Keratinocyte (primary cell): Measurements from ENCODE around the gene CBARP. TPM values are rescaled to one million over a fixed set of nuclear protein-coding genes. Genes with fewer than 3 reads are reported as not detected.
A peak's percentile ranks its signal among the peaks of the same experiment; 100 is the strongest.

ENCODE experiments used
- DNase-seq: peaks from one replicate; pipeline ENCODE4 v3.0.0-alpha.2; 2011; ENCODE audit warnings: low read depth, missing footprints, low spot score
- FAIRE-seq: peaks from 2 replicates; lab custom pipeline; 2011; peaks lifted over from hg19 to GRCh38; lab: Jason Lieb, UNC
- H2AFZ ChIP-seq: 2 replicates; pipeline ENCODE4 v1.6.0; 2012; ENCODE audit warnings: low read length, control low read depth, inconsistent platforms; ENCODE audit not compliant: control insufficient read depth
- H3K27ac ChIP-seq: 2 replicates; pipeline ENCODE4 v1.5.1; 2011; ENCODE audit warnings: low read length; ENCODE audit not compliant: control insufficient read depth, insufficient read depth
- H3K27me3 ChIP-seq: 3 replicates; pipeline ENCODE4 v1.6.0; 2011; ENCODE audit warnings: low read length; ENCODE audit not compliant: control insufficient read depth, insufficient read depth; ENCODE audit errors: extremely low read depth
- H3K36me3 ChIP-seq, 2 experiments: 2 replicates in 1 of 2; 3 replicates in 1 of 2; pipeline ENCODE4 v1.5.1; 2011; ENCODE audit warnings: low read length in 2 of 2, mild to moderate bottlenecking in 1 of 2; ENCODE audit not compliant: control insufficient read depth in 2 of 2, insufficient read depth in 2 of 2; ENCODE audit errors: extremely low read depth in 1 of 2
- H3K4me1 ChIP-seq: 3 replicates; pipeline ENCODE4 v1.5.1; 2011; ENCODE audit warnings: low read length; ENCODE audit not compliant: control insufficient read depth, insufficient read depth; ENCODE audit errors: extremely low read depth
- H3K4me2 ChIP-seq: 3 replicates; pipeline ENCODE4 v1.6.0; 2011; ENCODE audit warnings: low read depth, low read length; ENCODE audit not compliant: control insufficient read depth, insufficient read depth; ENCODE audit errors: extremely low read depth
- H3K4me3 ChIP-seq, 3 experiments: fragments of 200-600 bp in 1 of 3; sonication (generic) in 1 of 3; 2 replicates in 2 of 3; 3 replicates in 1 of 3; pipeline ENCODE4 v1.5.1; 2011 to 2016; ENCODE audit warnings: low read length in 3 of 3, mild to moderate bottlenecking in 3 of 3, control low read depth in 2 of 3, inconsistent platforms in 1 of 3, low read depth in 1 of 3, mixed read lengths in 1 of 3, mixed run types in 1 of 3, moderate library complexity in 1 of 3; ENCODE audit not compliant: control insufficient read depth in 2 of 3, insufficient read depth in 2 of 3; ENCODE audit errors: extremely low read depth in 1 of 3
- H3K79me2 ChIP-seq: 2 replicates; pipeline ENCODE4 v1.6.0; 2012; ENCODE audit warnings: low read length; ENCODE audit not compliant: control insufficient read depth, insufficient read depth
- H3K9ac ChIP-seq: 3 replicates; pipeline ENCODE4 v1.6.0; 2011; ENCODE audit warnings: low read length; ENCODE audit not compliant: control insufficient read depth, insufficient read depth; ENCODE audit errors: extremely low read depth
- H3K9me1 ChIP-seq: 3 replicates; pipeline ENCODE4 v1.6.0; 2011; ENCODE audit warnings: low read length; ENCODE audit not compliant: control insufficient read depth, insufficient read depth; ENCODE audit errors: extremely low read depth
- H3K9me3 ChIP-seq: 2 replicates; pipeline ENCODE4 v1.5.1; 2012; ENCODE audit warnings: low read depth, low read length; ENCODE audit not compliant: control insufficient read depth
- H4K20me1 ChIP-seq: 3 replicates; pipeline ENCODE4 v1.6.0; 2011; ENCODE audit warnings: low read length; ENCODE audit not compliant: control insufficient read depth, insufficient read depth; ENCODE audit errors: extremely low read depth
- CTCF ChIP-seq, 3 experiments: IDR thresholded peaks in 1 of 3; conservative IDR thresholded peaks in 1 of 3; optimal IDR thresholded peaks in 1 of 3; 2 replicates in 2 of 3; 3 replicates in 1 of 3; pipeline versions ENCODE3 to v1.5.1; 2011; ENCODE audit warnings: low read length in 3 of 3, mild to moderate bottlenecking in 3 of 3, moderate library complexity in 2 of 3, control low read depth in 1 of 3, inconsistent platforms in 1 of 3; ENCODE audit not compliant: insufficient read depth in 2 of 3; ENCODE audit errors: extremely low read depth in 1 of 3
- EZH2 ChIP-seq: IDR thresholded peaks from one replicate; pipeline ENCODE4 v1.6.1; 2012; ENCODE audit warnings: inconsistent platforms, mild to moderate bottlenecking, low read length, moderate library complexity
- dilution Hi-C: fragments of 300-500 bp; cut with MboI; formaldehyde crosslinking; loops from one replicate; pipeline ENCODE4 v1.7.0; 2020; ENCODE audit warnings: low sequenced_read_pairs; ENCODE audit not compliant: extremely low pct_ligation_motif_present
- polyA plus RNA-seq, 5 experiments: library from polyadenylated mRNA; depleted of rRNA in 3 of 5; stranded (reverse) in 3 of 5; stranded (forward) in 1 of 5; unstranded in 1 of 5; fragments of >200 nt; gene quantifications; 1 replicate in 1 of 5; 2 replicates in 3 of 5; 3 replicates in 1 of 5; pipeline versions ENCODE4 v1.2.1 to v1.2.3, GENCODE V29; 2011 to 2012; ENCODE audit warnings: missing spikeins in 2 of 5, low read depth in 1 of 5, low replicate concordance in 1 of 5

The CBARP gene
- polyA plus RNA-seq, 1 donor (not counting 4 experiments of a cell fraction or from before 2014, with no cell fraction given) = 0.93 TPM

- dilution Hi-C loops = no loop called here
- no peak for FAIRE-seq
- H3K79me2 ChIP-seq = peaks cover 49% of the 10 kb centered on the region
- peaks cover 7% of the 10 kb centered on the region for H4K20me1 ChIP-seq
- no peaks in the 10 kb centered on the region for H3K27me3 ChIP-seq
- H2AFZ ChIP-seq = no peak overlapping the region
- H3K4me1 ChIP-seq = peaks cover 9% of the 10 kb centered on the region
- peak overlapping the region; percentile 81 for H3K4me2 ChIP-seq
- H3K9me3 ChIP-seq = no peaks in the 10 kb centered on the region
- H3K27ac ChIP-seq = peak overlapping the region; percentile 69
- peak overlapping the region; percentile 83 to 87 (median 85) for H3K4me3 ChIP-seq
- DNase-seq = no peak
- TF ChIP-seq CTCF (optimal IDR thresholded peaks at IDR 0.05 in 1 of 3, IDR thresholded peaks at IDR 0.05 in 1 of 3, conservative IDR thresholded peaks at IDR 0.05 in 1 of 3; ENCODE audit: extremely low read depth in 1 of 3, insufficient read depth in 2 of 3, low read length in 3 of 3) (no peak), EZH2 (no peak)
- H3K9ac ChIP-seq = peak overlapping the region; percentile 83
- H3K9me1 ChIP-seq = no peaks in the 10 kb centered on the region
- H3K36me3 ChIP-seq = peaks cover 19 to 30% of the 10 kb centered on the region in 2 experiments
These were observed 13.8 kb upstream of the CBARP start for GRCh38 chr19:1251330-1252220.

- Histone ChIP-seq H2AFZ (no peak overlapping the region), H3K79me2 (peaks cover 43% of the 10 kb centered on the region), H3K9me3 (no peaks in the 10 kb centered on the region), H3K36me3 (peaks cover 14 to 25% of the 10 kb centered on the region in 2 experiments), H3K9me1 (no peaks in the 10 kb centered on the region), H3K4me1 (peaks cover 6% of the 10 kb centered on the region), H4K20me1 (peaks cover 5% of the 10 kb centered on the region), H3K4me2 (peak overlapping the region; percentile 81), H3K27ac (peak overlapping the region; percentile 69), H3K9ac (peak overlapping the region; percentile 83), H3K4me3 (peak overlapping the region; percentile 83 to 87 (median 85)), H3K27me3 (no peaks in the 10 kb centered on the region)
- no peak for FAIRE-seq
- DNase-seq = no peak
- dilution Hi-C loops = no loop called here
- no peak for TF ChIP-seq CTCF (optimal IDR thresholded peaks at IDR 0.05 in 1 of 3, IDR thresholded peaks at IDR 0.05 in 1 of 3, conservative IDR thresholded peaks at IDR 0.05 in 1 of 3; ENCODE audit: extremely low read depth in 1 of 3, insufficient read depth in 2 of 3, low read length in 3 of 3)
These were observed 12.8 kb upstream of the CBARP start for GRCh38 chr19:1250437-1251260.
